ENCODE results near the gene EFNB3.
A peak's percentile ranks its signal among the peaks of the same experiment; 100 is the strongest.

The EFNB3 gene

GRCh38 chr17:7688808-7689316, 16.1 kb upstream of the EFNB3 start:
- POLR2A ChIA-PET = interaction anchor here (0.6 to 2.2 kb wide), 3 partner anchors 28 to 126 kb away, joined by 4 to 15 read pairs (median 4); no protein-coding TSS in a partner anchor
- H3K4me3 ChIP-seq (ENCODE audit: low read depth, low read length) = peak overlapping the region; percentile 66
- TF ChIP-seq, protein P1, sequence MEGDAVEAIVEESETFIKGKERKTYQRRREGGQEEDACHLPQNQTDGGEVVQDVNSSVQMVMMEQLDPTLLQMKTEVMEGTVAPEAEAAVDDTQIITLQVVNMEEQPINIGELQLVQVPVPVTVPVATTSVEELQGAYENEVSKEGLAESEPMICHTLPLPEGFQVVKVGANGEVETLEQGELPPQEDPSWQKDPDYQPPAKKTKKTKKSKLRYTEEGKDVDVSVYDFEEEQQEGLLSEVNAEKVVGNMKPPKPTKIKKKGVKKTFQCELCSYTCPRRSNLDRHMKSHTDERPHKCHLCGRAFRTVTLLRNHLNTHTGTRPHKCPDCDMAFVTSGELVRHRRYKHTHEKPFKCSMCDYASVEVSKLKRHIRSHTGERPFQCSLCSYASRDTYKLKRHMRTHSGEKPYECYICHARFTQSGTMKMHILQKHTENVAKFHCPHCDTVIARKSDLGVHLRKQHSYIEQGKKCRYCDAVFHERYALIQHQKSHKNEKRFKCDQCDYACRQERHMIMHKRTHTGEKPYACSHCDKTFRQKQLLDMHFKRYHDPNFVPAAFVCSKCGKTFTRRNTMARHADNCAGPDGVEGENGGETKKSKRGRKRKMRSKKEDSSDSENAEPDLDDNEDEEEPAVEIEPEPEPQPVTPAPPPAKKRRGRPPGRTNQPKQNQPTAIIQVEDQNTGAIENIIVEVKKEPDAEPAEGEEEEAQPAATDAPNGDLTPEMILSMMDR (IDR thresholded peaks at IDR 0.05; ENCODE audit: insufficient read depth, low read length, missing control alignments) = no peak
- DNase-seq (ENCODE audit: low read depth, low spot score) = no peak
- CTCF ChIA-PET = interaction anchor here (0.7 to 9.5 kb wide), 23 partner anchors 11 to 175 kb away, joined by 3 to 201 read pairs (median 14); partner anchors contain the start of genes ATP1B2, MPDU1, SAT2 and SHBG

GRCh38 chr17:7695586-7695985, 9.4 kb upstream of the EFNB3 start:
- no peak overlapping the region for H3K4me3 ChIP-seq (ENCODE audit: low read depth, low read length)
- TF ChIP-seq, protein P1 (IDR thresholded peaks at IDR 0.05; ENCODE audit: insufficient read depth, low read length, missing control alignments) = no peak
- DNase-seq (ENCODE audit: low read depth, low spot score) = no peak
- CTCF ChIA-PET = no interaction called here
- POLR2A ChIA-PET = no interaction called here

GRCh38 chr17:7697828-7698588, 7.0 kb upstream of the EFNB3 start:
- TF ChIP-seq, protein P1 (IDR thresholded peaks at IDR 0.05; ENCODE audit: insufficient read depth, low read length, missing control alignments) = no peak
- H3K4me3 ChIP-seq (ENCODE audit: low read depth, low read length) = no peak overlapping the region
- POLR2A ChIA-PET = no interaction called here
- no peak for DNase-seq (ENCODE audit: low read depth, low spot score)
- CTCF ChIA-PET = interaction anchor here (0.7 to 4.3 kb wide), 2 partner anchors 9 to 109 kb away, joined by 3 to 45 read pairs; partner anchors contain the start of genes TP53 and WRAP53

DNA sequence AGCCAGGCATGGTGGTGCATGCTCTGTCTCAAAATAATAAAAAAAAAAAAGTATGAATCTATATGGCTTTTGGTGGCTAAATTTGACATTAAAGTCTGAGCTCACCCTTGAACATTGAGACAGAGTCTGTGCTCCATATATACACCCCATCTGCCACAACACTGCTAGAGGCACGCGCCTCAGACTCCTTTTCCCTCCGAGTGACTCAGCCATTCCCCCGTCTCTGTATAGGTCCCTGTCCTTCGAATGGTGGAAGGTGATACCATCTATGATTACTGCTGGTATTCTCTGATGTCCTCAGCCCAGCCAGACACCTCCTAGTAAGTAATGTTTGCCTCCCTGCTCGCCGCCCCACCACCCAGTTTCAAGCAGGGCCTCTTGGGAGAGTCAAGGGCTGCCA, 4.5 kb upstream of the EFNB3 start:
- TF ChIP-seq, protein P1 (IDR thresholded peaks at IDR 0.05; ENCODE audit: insufficient read depth, low read length, missing control alignments) = no peak
- H3K4me3 ChIP-seq (ENCODE audit: low read depth, low read length) = no peak overlapping the region
- ChIA-PET CTCF (interaction anchor here (1.5 to 4.3 kb wide), 2 partner anchors 12 to 43 kb away, joined by 3 to 45 read pairs; partner anchors contain the start of genes TP53 and WRAP53), POLR2A (no interaction called here)
- no peak for DNase-seq (ENCODE audit: low read depth, low spot score)

GRCh38 chr17:7701681-7702080, 3.3 kb upstream of the EFNB3 start:
- POLR2A ChIA-PET = no interaction called here
- CTCF ChIA-PET = interaction anchor here (4.3 kb wide), 1 partner anchor 13 kb away, joined by 45 read pairs; the partner anchor contains the start of genes TP53 and WRAP53
- DNase-seq (ENCODE audit: low read depth, low spot score) = no peak
- TF ChIP-seq, protein P1 (IDR thresholded peaks at IDR 0.05; ENCODE audit: insufficient read depth, low read length, missing control alignments) = no peak
- H3K4me3 ChIP-seq (ENCODE audit: low read depth, low read length) = no peak overlapping the region

DNA sequence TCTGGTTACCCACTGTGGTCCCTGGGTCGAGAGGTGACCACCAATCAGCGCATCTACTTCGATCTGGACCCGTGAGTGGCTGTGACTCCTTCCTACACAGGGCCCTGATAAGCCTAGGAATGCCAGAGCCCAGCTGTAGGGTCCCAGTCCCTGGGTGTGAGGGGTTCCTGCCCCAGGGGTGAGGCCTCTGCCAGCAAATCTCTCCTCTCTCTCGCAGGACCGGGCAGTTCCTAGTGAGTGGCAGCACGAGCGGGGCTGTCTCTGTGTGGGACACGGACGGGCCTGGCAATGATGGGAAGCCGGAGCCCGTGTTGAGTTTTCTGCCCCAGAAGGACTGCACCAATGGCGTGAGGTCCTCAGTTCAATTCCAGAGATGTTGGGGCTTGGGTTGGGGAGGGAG, 2.2 kb upstream of the EFNB3 start:
- CTCF ChIA-PET = interaction anchor here (1.4 to 2.2 kb wide), 2 partner anchors 15 to 357 kb away, joined by 3 to 25 read pairs; partner anchors contain the start of genes TP53 and WRAP53
- TF ChIP-seq, protein P1 (IDR thresholded peaks at IDR 0.05; ENCODE audit: insufficient read depth, low read length, missing control alignments) = no peak

More for the DNA sequence above, 2.2 kb upstream of the EFNB3 start:
- POLR2A ChIA-PET = interaction anchor here (0.7 kb wide), 1 partner anchor 155 kb away, joined by 4 read pairs; the partner anchor contains the start of gene NAA38
- DNase-seq (ENCODE audit: low read depth, low spot score) = no peak
- no peak overlapping the region for H3K4me3 ChIP-seq (ENCODE audit: low read depth, low read length)

Measured in AG04449 (cell line).